Right ventricle myocardium inferior (tissue), 1 donor: Measurements from ENCODE around the gene NGF. TPM values are rescaled to one million over a fixed set of nuclear protein-coding genes. Genes with fewer than 3 reads are reported as not detected.

ENCODE experiments used
- ATAC-seq: fragments of 200-7000 bp; cut with Tn5 transposase; one replicate; pipeline ENCODE4 v1.9.1; 2020; ENCODE audit warnings: mild to moderate bottlenecking, moderate library complexity
- DNase-seq: peaks from one replicate; pipeline ENCODE4 v3.0.0; 2021; ENCODE audit errors: missing footprints
- intact Hi-C: fragments of 100-400 bp; cut with DNase I; formaldehyde crosslinking; loops from one replicate; pipeline ENCODE4 v1.11.0; 2022
- total RNA-seq: library from RNA; stranded (reverse); fragmentation: NEBNext Ultra II Directional; extraction: Animal tissue kit (Norgen Biotek cat#: 25700); gene quantifications from one replicate; pipeline ENCODE4 v1.2.1, GENCODE V29; 2021
- donor health status: DM: no; HTN: yes; CAD: no; lungs with severe emphysema.

The NGF gene
- total RNA-seq, 1 donor from 2014 or later: 4.9 TPM

DNA sequence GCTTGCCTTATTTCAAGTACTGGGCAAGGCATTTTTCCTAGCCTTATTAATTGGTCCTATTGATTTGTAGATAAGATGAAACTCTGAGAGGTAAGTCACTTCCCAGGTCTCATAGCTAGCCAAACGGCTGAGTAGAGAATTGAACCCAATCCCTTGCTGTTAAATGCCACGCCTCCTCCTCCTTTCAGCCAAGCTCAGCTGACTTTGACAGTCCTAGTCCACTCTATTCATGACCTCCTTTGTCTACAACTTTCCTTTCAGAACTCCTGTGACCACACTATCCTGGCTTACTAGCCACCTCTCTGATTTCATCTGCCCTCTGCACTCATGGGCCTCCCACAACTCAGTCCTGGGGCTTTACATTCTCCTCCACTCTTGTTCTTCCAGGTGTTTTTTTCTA, 3.9 kb upstream of the NGF start:
- no peak for DNase-seq
- no peak for ATAC-seq
- intact Hi-C loops: loop anchor here (10.0 kb wide), 1 partner anchor 123 kb away; no protein-coding TSS in a partner anchor

DNA sequence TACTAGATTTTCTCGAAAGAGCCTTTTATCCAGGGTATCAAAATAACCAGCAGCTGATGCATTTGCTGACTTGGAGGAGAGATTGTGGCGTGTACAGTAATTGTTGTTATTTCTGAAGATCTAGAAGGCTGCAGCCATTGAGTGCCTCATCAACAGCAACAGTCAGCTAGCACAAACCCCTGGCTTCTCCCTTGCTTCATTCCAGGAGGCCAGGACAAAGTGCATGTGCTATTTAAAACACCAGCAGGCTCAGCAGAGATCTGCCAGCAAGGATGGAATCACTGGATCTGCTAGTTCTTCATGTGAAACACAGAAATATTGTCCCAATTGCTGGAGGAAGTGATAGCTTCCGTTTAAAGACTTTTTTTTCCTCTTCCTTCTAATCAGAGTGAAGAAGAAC, 2.8 kb upstream of the NGF start:
- DNase-seq (no peak), ATAC-seq (no peak)
- intact Hi-C loops: loop anchor here (10.0 kb wide), 1 partner anchor 124 kb away; no protein-coding TSS in a partner anchor

DNA sequence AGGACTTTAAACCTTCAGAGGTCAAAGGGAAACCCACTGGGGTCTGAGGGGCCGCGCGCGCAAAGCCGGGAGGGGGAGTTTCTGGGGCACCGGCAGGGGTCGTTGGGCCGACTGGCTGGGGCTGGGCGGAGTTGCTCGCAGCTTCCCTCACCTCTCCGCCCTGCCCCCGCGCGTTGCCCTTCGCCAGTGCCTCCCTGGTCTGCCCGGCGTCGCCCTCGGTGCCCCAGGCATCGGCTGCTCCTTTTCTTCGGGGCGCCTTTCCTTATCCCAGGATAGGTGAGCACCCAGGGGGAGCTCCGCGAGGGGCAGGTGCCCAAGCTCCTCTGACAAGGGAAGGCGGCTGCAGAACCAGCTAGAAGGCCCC, 390 bp upstream of the NGF start:
- ATAC-seq (no peak), DNase-seq (no peak)
- intact Hi-C loops: loop anchor here (1.0 to 10.0 kb wide), 3 partner anchors 69 to 199 kb away; no protein-coding TSS in a partner anchor

- intact Hi-C loops: loop anchor here (5.0 to 10.0 kb wide), 2 partner anchors 70 to 122 kb away; no protein-coding TSS in a partner anchor
- ATAC-seq (peak; percentile 29), DNase-seq (no peak)
These were observed 795 bp downstream of the NGF start for GRCh38 chr1:115337276-115337632.

GRCh38 chr1:115336741-115337140, 1.3 kb downstream of the NGF start:
- ATAC-seq (no peak), DNase-seq (no peak)
- intact Hi-C loops: loop anchor here (5.0 to 10.0 kb wide), 2 partner anchors 71 to 122 kb away; no protein-coding TSS in a partner anchor

GRCh38 chr1:115332813-115333608, 5.0 kb downstream of the NGF start:
- DNase-seq: no peak
- ATAC-seq: peak; percentile 33
- intact Hi-C loops: loop anchor here (5.0 to 10.0 kb wide), 2 partner anchors 51 to 118 kb away; no protein-coding TSS in a partner anchor

DNA sequence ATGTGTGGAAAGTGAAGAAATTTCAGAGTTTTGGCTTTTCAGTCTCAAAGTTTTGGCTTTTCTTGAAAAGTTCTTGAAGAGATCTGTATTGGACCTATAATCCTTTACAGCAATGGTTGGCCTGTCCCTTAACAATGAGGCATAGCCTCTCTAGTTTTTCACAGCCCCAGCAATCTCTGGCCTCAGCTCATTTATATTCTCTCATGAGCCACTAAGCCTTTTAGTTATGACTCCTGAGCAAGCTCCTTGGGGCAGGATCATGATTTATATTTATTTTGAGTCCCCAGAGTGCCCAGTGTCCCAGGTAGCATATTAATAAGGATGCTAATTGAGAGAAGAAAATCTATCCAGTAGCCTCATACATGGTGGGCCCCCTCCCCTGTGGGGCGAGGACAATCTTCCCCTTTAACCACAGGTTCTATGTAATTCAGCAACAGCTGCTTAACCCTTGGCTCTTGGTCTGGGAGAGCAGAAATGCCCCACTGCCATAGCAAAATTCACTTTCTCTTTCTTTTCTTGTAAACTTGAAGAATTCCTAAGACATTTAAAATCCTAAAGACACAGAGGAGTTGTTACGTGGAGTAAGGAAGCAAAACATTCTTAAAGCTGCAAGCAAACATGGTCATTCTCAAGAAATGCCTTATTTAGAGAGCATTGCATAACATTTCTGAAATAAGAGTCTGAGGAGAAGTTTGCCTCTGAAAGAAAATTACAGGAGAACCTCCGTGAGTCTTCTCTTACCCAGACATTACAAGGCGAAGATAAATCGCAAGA, 6.3 kb downstream of the NGF start:
- no peak for DNase-seq
- no peak for ATAC-seq
- intact Hi-C loops: loop anchor here (5.0 to 10.0 kb wide), 2 partner anchors 49 to 117 kb away; no protein-coding TSS in a partner anchor

- DNase-seq (no peak), ATAC-seq (no peak)
- intact Hi-C loops: loop anchor here (5.0 to 10.0 kb wide), 2 partner anchors 48 to 116 kb away; no protein-coding TSS in a partner anchor
These were observed 7.5 kb downstream of the NGF start for GRCh38 chr1:115330480-115331013.

GRCh38 chr1:115329965-115330364, 8.1 kb downstream of the NGF start:
- intact Hi-C loops: loop anchor here (5.0 to 10.0 kb wide), 2 partner anchors 48 to 115 kb away; no protein-coding TSS in a partner anchor
- ATAC-seq: no peak
- no peak for DNase-seq

- intact Hi-C loops: no loop called here
- no peak for DNase-seq
- ATAC-seq: no peak
These were observed 10.8 kb downstream of the NGF start for GRCh38 chr1:115327270-115327669.

DNA sequence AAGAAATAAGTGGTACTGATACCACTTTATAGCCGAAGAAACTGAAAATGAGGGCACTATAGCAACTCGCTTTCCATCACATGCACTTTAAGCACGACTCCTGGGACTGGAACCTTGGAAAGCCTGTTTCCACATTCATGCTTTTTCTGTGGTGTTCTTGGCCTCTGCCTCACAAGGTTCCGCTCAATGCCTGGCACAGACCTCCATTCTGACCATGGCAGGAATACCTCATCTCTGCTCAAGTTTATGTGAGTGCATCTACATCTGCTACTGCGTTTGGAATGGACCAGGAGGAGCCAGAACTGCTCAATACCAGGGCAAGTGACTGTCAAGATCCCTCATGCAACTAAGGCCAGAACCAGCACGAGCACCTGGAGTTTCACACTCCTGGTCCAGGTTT, 11.6 kb downstream of the NGF start:
- intact Hi-C loops: no loop called here
- ATAC-seq (no peak), DNase-seq (no peak)

GRCh38 chr1:115325874-115326273, 12.2 kb downstream of the NGF start:
- DNase-seq (no peak), ATAC-seq (peak; percentile 64)
- intact Hi-C loops: no loop called here

DNA sequence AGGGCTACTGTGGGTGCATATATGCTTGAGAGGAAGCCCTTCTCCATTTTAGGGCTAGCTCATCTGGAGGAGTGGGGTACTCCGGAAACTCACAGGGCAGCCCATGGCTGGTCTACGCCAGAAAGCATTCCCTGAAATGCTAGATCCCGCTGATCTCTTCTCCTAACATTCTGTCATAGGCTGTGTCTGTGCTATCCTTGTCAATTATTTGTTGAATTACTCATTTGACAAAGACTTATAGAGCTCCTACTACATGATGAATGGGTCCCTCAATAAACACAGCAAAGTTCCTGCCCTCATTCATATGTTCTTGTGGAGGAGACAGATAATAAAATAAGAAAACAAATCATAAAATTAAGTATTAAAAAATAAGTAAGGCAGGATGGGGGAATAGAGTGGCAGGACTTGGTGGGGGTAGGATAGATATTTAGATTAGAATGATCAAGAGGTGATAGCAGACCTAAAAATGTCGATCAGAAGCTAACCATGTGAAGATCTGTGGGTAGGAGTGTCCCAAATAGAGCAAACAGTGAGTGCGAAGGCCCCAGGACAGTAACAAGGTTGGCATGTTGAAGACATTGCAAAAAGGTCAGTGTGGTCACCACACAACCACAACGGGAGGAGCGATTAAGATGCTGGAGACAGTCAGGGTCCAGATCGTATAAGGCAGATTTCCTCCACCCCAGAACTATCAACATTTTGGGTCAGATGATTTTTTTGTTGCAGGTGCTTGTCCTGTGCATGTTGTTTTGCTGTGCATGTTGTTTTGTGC, 13.2 kb downstream of the NGF start:
- DNase-seq (no peak), ATAC-seq (no peak)
- intact Hi-C loops: no loop called here

- ATAC-seq: no peak
- intact Hi-C loops: no loop called here
- no peak for DNase-seq
These were observed 14.6 kb downstream of the NGF start for GRCh38 chr1:115323366-115324004.

- DNase-seq: no peak
- ATAC-seq: no peak
These were observed 15.4 kb downstream of the NGF start for GRCh38 chr1:115322631-115323030.

GRCh38 chr1:115320377-115320776, 17.7 kb downstream of the NGF start:
- intact Hi-C loops: no loop called here

More at GRCh38 chr1:115322631-115323030, 15.4 kb downstream of the NGF start:
- intact Hi-C loops: no loop called here

DNA sequence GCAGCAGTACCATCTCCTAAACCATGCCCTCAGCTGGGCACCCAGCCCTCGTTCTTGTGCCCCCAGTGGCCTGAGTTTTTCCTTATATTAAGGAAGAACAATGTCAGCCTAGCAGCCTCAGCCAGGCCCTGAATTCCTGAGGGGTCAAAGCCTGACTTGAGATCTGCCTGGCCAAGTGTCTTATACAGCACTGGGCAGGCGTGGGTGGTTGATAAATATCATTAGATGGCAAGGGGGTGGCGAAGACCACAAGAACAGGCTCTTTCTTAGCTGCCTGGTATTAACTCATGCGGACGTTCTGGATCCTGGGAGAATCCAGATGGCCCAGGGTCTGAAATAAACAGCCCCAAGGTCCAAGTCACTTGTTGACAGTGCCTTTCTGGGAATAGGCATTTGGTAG, 18.3 kb downstream of the NGF start:
- DNase-seq: no peak
- ATAC-seq: no peak
- intact Hi-C loops: no loop called here

More at GRCh38 chr1:115320377-115320776, 17.7 kb downstream of the NGF start:
- DNase-seq (no peak), ATAC-seq (no peak)
